ENCODE results near the gene MT1B. TPM values are rescaled to one million over a fixed set of nuclear protein-coding genes. Genes with fewer than 3 reads are reported as not detected.

MT1B gene
- total and polyA plus RNA-seq, 2 of the 13 experiments (the other 11 are each of a cell fraction or from before 2014, with no cell fraction given): 0.89 TPM; not detected in 1

- Histone ChIP-seq H3K4me2 (ENCODE audit: low read depth, low read length) (no peak overlapping the region), H3K9me3 (ENCODE audit: low read length) (no peaks in the 10 kb centered on the region), H2AFZ (ENCODE audit: low read length) (no peak overlapping the region), H3K79me2 (ENCODE audit: insufficient read depth, low read length) (no peaks in the 10 kb centered on the region), H3K27me3 (ENCODE audit: control insufficient read depth in 1 of 2, insufficient read depth in 2 of 2, low read length in 2 of 2) (peaks cover 11 to 46% of the 10 kb centered on the region in 2 experiments; a peak in 4 of 5 replicates), H3K9ac (ENCODE audit: insufficient read depth, low read depth, low read length) (no peak overlapping the region), H3K36me3 (replicated peaks in 1 of 2; ENCODE audit: control insufficient read depth in 1 of 2, insufficient read depth in 2 of 2, low read length in 2 of 2) (no peaks in the 10 kb centered on the region), H3K4me1 (ENCODE audit: insufficient read depth, low read length) (peaks cover 32% of the 10 kb centered on the region), H3K27ac (ENCODE audit: extremely low read length, insufficient read depth, low read length) (no peak overlapping the region), H4K20me1 (ENCODE audit: insufficient read depth, low read length) (no peaks in the 10 kb centered on the region), H3K4me3 (replicated peaks in 1 of 3; ENCODE audit: insufficient read depth in 1 of 3, low read depth in 2 of 3, low read length in 3 of 3) (no peak overlapping the region)
- intact Hi-C loops (cut with micrococcal nuclease; ENCODE audit: unreplicated experiment) (no loop called here), in situ Hi-C loops (cut with HindIII; ENCODE audit: extremely low pct_ligation_motif_present, low pct_unique_long_range_greater_than_20kb) (no loop called here)
- ChIA-PET POLR2A (no interaction called here), CTCF (ENCODE audit: low intra/inter-chr PET ratio, low total read pairs) (no interaction called here)
- no peak for TF ChIP-seq SNAPC2 (CRISPR knock-in tag; IDR thresholded peaks at IDR 0.05)
- TF ChIP-seq NAIF1 (CRISPR knock-in tag; IDR thresholded peaks at IDR 0.05; ENCODE audit: borderline replicate concordance): no peak
- no peak for TF ChIP-seq ZNF331 (CRISPR knock-in tag; IDR thresholded peaks at IDR 0.05)
- TF ChIP-seq BHLHE40 (IDR thresholded peaks at IDR 0.05; ENCODE audit: low read length): no peak
- TF ChIP-seq CBX2 (IDR thresholded peaks at IDR 0.05; ENCODE audit: low read depth, low read length): no peak
- no peak for TF ChIP-seq CBX2 (CRISPR knock-in tag; IDR thresholded peaks at IDR 0.05; ENCODE audit: low read depth)
- TF ChIP-seq SMARCE1 (IDR thresholded peaks at IDR 0.05; ENCODE audit: borderline replicate concordance): no peak
- TF ChIP-seq JUNB (CRISPR knock-in tag; IDR thresholded peaks at IDR 0.05; ENCODE audit: borderline replicate concordance): no peak
- no peak for TF ChIP-seq ZIK1 (CRISPR knock-in tag; IDR thresholded peaks at IDR 0.05; ENCODE audit: borderline replicate concordance, low read depth)
- TF ChIP-seq SNAPC5 (CRISPR knock-in tag; IDR thresholded peaks at IDR 0.05; ENCODE audit: borderline replicate concordance): no peak
- no peak for TF ChIP-seq ZNF7 (CRISPR knock-in tag; IDR thresholded peaks at IDR 0.05)
- TF ChIP-seq CTCF (CRISPR knock-in tag; IDR thresholded peaks at IDR 0.05): no peak
- TF ChIP-seq CCDC6 (CRISPR knock-in tag; IDR thresholded peaks at IDR 0.05): no peak
- no peak for TF ChIP-seq NFAT5 (CRISPR knock-in tag; IDR thresholded peaks at IDR 0.05)
- BruUV-seq (replicated peaks): no TSS peak
- no peak for FAIRE-seq
- 60% methylated on average over 8 of the region's 8 CpGs for WGBS (ENCODE audit: low lambda C conversion rate)
- ATAC-seq: no peak
- DNase-seq (ENCODE audit: low spot score): no peak
Measured at GRCh38 chr16:56620339-56620897, 31.3 kb upstream of the MT1B start.
